ENCODE data around the gene NRCAM.

GRCh38 chr7:108382932-108383331, 73.3 kb downstream of the NRCAM start:
- TF ChIP-seq CTCF (conservative IDR thresholded peaks at IDR 0.05): no peak
- no peak for TF ChIP-seq ZFX (IDR thresholded peaks at IDR 0.05)

Measured in C4-2B (cell line).